SK-N-MC (cell line): ENCODE measurements around the gene UBIAD1.

ENCODE experiments used
- EZH2 ChIP-seq: fragments of 200-600 bp; sonication (generic); IDR thresholded peaks from one replicate; pipeline ENCODE4 v1.6.1; 2017; ENCODE audit warnings: antibody characterized with exemption
- POLR2AphosphoS5 ChIP-seq: IDR thresholded peaks from 2 replicates; pipeline ENCODE4 v1.6.1; 2012; ENCODE audit warnings: mild to moderate bottlenecking, low read depth, low read length, borderline replicate concordance

- TF ChIP-seq EZH2 (no peak), POLR2AphosphoS5 (no peak)
Measured at GRCh38 chr1:11238311-11238710, 34.7 kb upstream of the UBIAD1 start.
